Left lung (tissue), 10 donors: ENCODE results near the gene NUDT15. TPM values are rescaled to one million over a fixed set of nuclear protein-coding genes. Genes with fewer than 3 reads are reported as not detected.
A peak's percentile ranks its signal among the peaks of the same experiment; 100 is the strongest.

Experiments used
- ATAC-seq: fragments of 200-7000 bp; cut with Tn5 transposase; one replicate; pipeline ENCODE4 v1.9.1; 2020; ENCODE audit warnings: moderate library complexity
- DNase-seq, 4 donors: peaks; one replicate each; pipeline ENCODE4 v3.0.0-alpha.2; 2013 to 2020
- H3K27ac ChIP-seq, 2 donors: fragments of 200-600 bp; sonication (generic) in 1 of 2; one replicate each; pipeline versions ENCODE4 v1.5.0 to v1.8.0; 2020 to 2021
- H3K27me3 ChIP-seq, 2 donors: fragments of 200-600 bp; sonication (generic) in 1 of 2; one replicate each; pipeline versions ENCODE4 v1.5.0 to v1.8.0; 2020 to 2021
- H3K36me3 ChIP-seq, 2 donors: fragments of 200-600 bp; sonication (generic) in 1 of 2; one replicate each; pipeline versions ENCODE4 v1.5.0 to v1.8.0; 2020 to 2021
- H3K4me1 ChIP-seq, 2 donors: fragments of 200-600 bp; one replicate each; pipeline ENCODE4 v1.8.0; 2021
- H3K4me3 ChIP-seq, 2 donors: fragments of 200-600 bp; sonication (generic) in 1 of 2; one replicate each; pipeline versions ENCODE4 v1.5.0 to v1.8.0; 2020 to 2021; ENCODE audit warnings: mild to moderate bottlenecking in 1 of 2
- H3K9me3 ChIP-seq, 2 donors: fragments of 200-600 bp; sonication (generic) in 1 of 2; one replicate each; pipeline versions ENCODE4 v1.5.0 to v1.8.0; 2020 to 2021
- CTCF ChIP-seq, 2 donors: fragments of 200-600 bp; sonication (generic) in 1 of 2; IDR thresholded peaks; one replicate each; pipeline versions ENCODE4 v1.5.0 to v1.8.0; 2021; ENCODE audit warnings: antibody characterized with exemption in 2 of 2
- intact Hi-C, 2 donors: fragments of 100-400 bp; cut with DNase I; formaldehyde crosslinking; loops; one replicate each; pipeline versions ENCODE4 v1.11.2 to v1.14.2; 2022
- polyA plus RNA-seq, 6 donors: library from polyadenylated mRNA; unstranded; fragments of 120-200 nt; gene quantifications; one replicate each; pipeline ENCODE4 v1.2.1, GENCODE V29; 2013; ENCODE audit not compliant: insufficient read length in 6 of 6
- total RNA-seq, 2 donors: library from RNA; stranded (reverse); fragmentation: NEBNext Ultra II Directional; extraction: Animal tissue kit (Norgen Biotek cat#: 25700); gene quantifications; one replicate each; pipeline ENCODE4 v1.2.1, GENCODE V29; 2021
- donor health status: DM: no; HTN: yes; CAD: no.
- donor health status: DM: no; HTN: no; CAD: no.

The NUDT15 gene
- total and polyA plus RNA-seq, 8 donors, result 15.8 to 22.2 (median 18.3) TPM

GRCh38 chr13:48038761-48039160, 1.2 kb downstream of the NUDT15 start:
- peak overlapping the region in 1 of 2 donors; percentile 63 for H3K4me3 ChIP-seq

DNA sequence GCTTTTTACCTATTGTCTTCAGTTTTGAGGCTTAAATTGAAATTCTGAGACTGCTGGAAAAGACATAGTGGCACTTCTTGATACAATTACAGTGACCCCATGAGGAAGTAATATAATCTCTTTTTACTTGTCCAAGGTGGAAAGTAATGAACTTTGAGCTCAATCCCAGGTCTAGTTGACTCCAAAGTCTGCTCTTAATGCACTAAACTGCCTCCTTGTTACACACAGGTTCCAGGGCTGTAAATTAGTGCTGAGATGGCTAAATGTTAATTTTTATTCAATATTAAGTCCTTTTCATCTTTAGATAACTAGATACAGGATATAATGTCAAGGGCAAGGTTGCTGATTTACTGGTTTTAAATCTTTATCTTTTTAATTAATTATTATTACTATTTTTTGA, 2.5 kb downstream of the NUDT15 start:
- no peak overlapping the region for H3K4me3 ChIP-seq
- ATAC-seq (no peak), DNase-seq (no peak)
- no peak overlapping the region for H3K27ac ChIP-seq
- no peak for TF ChIP-seq CTCF (IDR thresholded peaks at IDR 0.05)
- H3K36me3 ChIP-seq, result peaks cover 0 to 14% of the 10 kb centered on the region in 2 donors
- H3K4me1 ChIP-seq, result peaks cover 8 to 19% of the 10 kb centered on the region in 2 donors
- intact Hi-C loops, result no loop called here
- H3K9me3 ChIP-seq, result no peaks in the 10 kb centered on the region
- H3K27me3 ChIP-seq, result no peaks in the 10 kb centered on the region

More at GRCh38 chr13:48038761-48039160, 1.2 kb downstream of the NUDT15 start:
- Histone ChIP-seq H3K4me1 (peaks cover 8 to 19% of the 10 kb centered on the region in 2 donors), H3K9me3 (no peaks in the 10 kb centered on the region), H3K36me3 (peaks cover 0 to 14% of the 10 kb centered on the region in 2 donors), H3K27ac (no peak overlapping the region), H3K27me3 (no peaks in the 10 kb centered on the region)
- no peak for TF ChIP-seq CTCF (IDR thresholded peaks at IDR 0.05)
- intact Hi-C loops, result no loop called here
- DNase-seq, result no peak
- ATAC-seq, result no peak

DNA sequence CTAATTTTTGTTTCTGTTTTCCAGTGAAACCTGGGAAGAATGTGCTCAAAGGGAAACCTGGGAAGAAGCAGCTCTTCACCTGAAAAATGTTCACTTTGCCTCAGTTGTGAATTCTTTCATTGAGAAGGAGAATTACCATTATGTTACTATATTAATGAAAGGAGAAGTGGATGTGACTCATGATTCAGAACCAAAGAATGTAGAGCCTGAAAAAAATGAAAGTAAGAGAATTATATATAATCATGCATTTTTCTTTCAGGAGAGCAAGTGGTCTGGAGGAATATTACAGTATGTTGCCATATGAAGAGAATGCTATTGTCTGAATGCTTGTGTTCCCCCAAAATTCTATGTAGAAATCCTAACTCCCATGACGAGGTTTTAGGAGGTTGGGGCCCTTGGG, 3.4 kb downstream of the NUDT15 start:
- ATAC-seq, result no peak

DNA sequence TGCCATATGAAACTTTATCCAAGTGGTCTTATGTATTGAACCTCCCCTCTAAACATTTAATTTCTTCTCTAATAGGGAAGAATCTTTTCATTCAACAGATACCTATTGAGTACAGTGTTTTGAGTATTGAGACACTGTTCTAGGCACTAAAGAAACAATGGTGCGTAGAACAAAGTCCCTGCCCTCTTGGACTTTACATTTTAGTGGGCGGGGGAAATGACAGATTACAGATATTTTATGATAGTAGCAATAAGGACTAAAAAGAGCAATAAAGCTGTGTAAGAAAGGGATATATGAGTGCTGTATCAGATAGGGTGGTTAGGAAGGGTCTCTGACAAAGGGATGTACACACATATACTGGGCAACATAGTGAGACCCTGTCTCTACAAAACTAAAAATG, 5.4 kb downstream of the NUDT15 start:
- ATAC-seq (no peak), DNase-seq (no peak)
- H3K36me3 ChIP-seq, result peaks cover 0 to 28% of the 10 kb centered on the region in 2 donors
- H3K27ac ChIP-seq, result no peak overlapping the region
- intact Hi-C loops, result no loop called here
- H3K27me3 ChIP-seq, result no peaks in the 10 kb centered on the region
- no peak overlapping the region for H3K4me3 ChIP-seq
- no peaks in the 10 kb centered on the region for H3K9me3 ChIP-seq
- H3K4me1 ChIP-seq, result peaks cover 0 to 11% of the 10 kb centered on the region in 2 donors
- TF ChIP-seq CTCF (IDR thresholded peaks at IDR 0.05), result no peak

More for the DNA sequence above, 3.4 kb downstream of the NUDT15 start:
- intact Hi-C loops, result no loop called here
- H3K4me1 ChIP-seq, result peaks cover 8 to 19% of the 10 kb centered on the region in 2 donors
- H3K4me3 ChIP-seq, result no peak overlapping the region
- no peak for DNase-seq
- no peaks in the 10 kb centered on the region for H3K27me3 ChIP-seq
- TF ChIP-seq CTCF (IDR thresholded peaks at IDR 0.05), result no peak
- no peaks in the 10 kb centered on the region for H3K9me3 ChIP-seq
- H3K36me3 ChIP-seq, result peaks cover 0 to 14% of the 10 kb centered on the region in 2 donors
- no peak overlapping the region for H3K27ac ChIP-seq

DNA sequence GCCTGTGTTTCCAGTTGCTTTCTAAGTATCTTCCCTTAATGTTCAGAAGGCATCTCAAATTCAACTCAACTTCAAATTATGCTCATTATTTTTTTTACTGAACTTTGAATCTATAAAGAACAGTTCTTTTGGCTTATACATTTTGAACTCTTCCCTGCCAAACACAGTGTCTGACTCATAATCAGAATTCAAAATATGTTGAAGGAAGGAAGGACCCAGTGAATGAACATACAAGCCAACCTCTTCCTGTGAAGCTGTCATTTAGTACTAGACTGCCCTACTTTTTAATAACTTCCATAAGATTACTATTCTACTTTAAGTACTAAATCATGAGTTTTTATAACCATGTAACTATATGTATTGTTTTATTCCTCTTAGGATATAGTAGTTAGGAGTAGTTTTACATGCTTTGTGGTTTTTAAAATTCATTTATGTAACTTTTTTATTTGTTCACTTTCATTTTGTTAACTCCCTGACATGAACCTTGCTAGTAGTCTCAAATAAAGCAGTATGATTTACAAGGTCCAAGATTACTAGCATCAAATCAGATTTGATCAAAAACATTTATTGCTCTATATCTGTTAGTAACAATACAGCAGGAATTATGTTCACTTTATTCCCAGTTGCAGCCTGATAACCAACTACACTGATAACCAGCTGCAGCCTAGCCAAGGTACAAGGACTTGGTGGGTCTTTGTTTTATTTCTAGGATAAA, 6.4 kb downstream of the NUDT15 start:
- H3K36me3 ChIP-seq, result peaks cover 0 to 38% of the 10 kb centered on the region in 2 donors
- H3K4me1 ChIP-seq, result peaks cover 0 to 3% of the 10 kb centered on the region in 2 donors
- intact Hi-C loops, result no loop called here
- ATAC-seq (peak; percentile 21), DNase-seq (no peak)
- no peaks in the 10 kb centered on the region for H3K27me3 ChIP-seq
- H3K9me3 ChIP-seq, result no peaks in the 10 kb centered on the region
- peak overlapping the region in 1 of 2 donors; percentile 37 for H3K27ac ChIP-seq
- no peak overlapping the region for H3K4me3 ChIP-seq
- TF ChIP-seq CTCF (IDR thresholded peaks at IDR 0.05), result no peak
